GM12878 (cell line): ENCODE measurements around the gene BAX. TPM values are rescaled to one million over a fixed set of nuclear protein-coding genes. Genes with fewer than 3 reads are reported as not detected.

Source experiments
- ATAC-seq: fragments of 200-7000 bp; cut with Tn5 transposase; 3 replicates; pipeline ENCODE4 v1.9.1; 2020; ENCODE audit warnings: mild to moderate bottlenecking, moderate library complexity
- BruUV-seq: library from RNA; stranded (reverse); fragments of 400-500 nt; replicated peaks from 2 replicates; lab custom pipeline; 2021; lab: Mats Ljungman, UMichigan
- CTCF ChIA-PET: fragments of 300-600 bp; sonication (Branson Sonifier 250); formaldehyde crosslinking; extraction: SDS; loops from one replicate; lab custom pipeline; 2021; ENCODE audit warnings: inconsistent platforms; lab: Yijun Ruan, JAX
- POLR2A ChIA-PET: fragments of 350-600 bp; formaldehyde crosslinking; extraction: SDS; loops from one replicate; lab custom pipeline; 2021; ENCODE audit warnings: inconsistent platforms; lab: Charles Lee
- RAD21 ChIA-PET: fragments of 300-600 bp; sonication (Branson Sonifier 250); formaldehyde crosslinking; loops from one replicate; lab custom pipeline; 2023; ENCODE audit warnings: antibody characterized with exemption; ENCODE audit not compliant: unreplicated experiment; lab: Charles Lee
- SMC1A ChIA-PET: fragments of 300-600 bp; sonication (Branson Sonifier 250); formaldehyde crosslinking; loops from one replicate; lab custom pipeline; 2023; ENCODE audit not compliant: unreplicated experiment, uncharacterized antibody; lab: Charles Lee
- DNase-seq: peaks from one replicate; pipeline ENCODE4 v3.0.0-alpha.2; 2011; ENCODE audit warnings: low read depth, low spot score
- FAIRE-seq: peaks from 3 replicates; lab custom pipeline; 2011; peaks lifted over from hg19 to GRCh38; lab: Jason Lieb, UNC
- H2AFZ ChIP-seq: 2 replicates; pipeline ENCODE4 v1.6.0; 2011; ENCODE audit warnings: low read depth, low read length, control low read depth; ENCODE audit not compliant: control insufficient read depth
- H3K27ac ChIP-seq: 2 replicates; pipeline ENCODE4 v1.5.1; 2011; ENCODE audit warnings: control low read depth; ENCODE audit not compliant: control insufficient read depth, insufficient read depth
- H3K27me3 ChIP-seq, 2 experiments: replicated peaks in 1 of 2; 2 replicates each; pipeline versions ENCODE4 v1.6.0 to v1.6.1; 2011; ENCODE audit warnings: low read length in 1 of 2; ENCODE audit not compliant: control insufficient read depth in 2 of 2, insufficient read depth in 2 of 2
- H3K36me3 ChIP-seq, 2 experiments: 2 replicates each; pipeline ENCODE4 v1.5.1; 2011; ENCODE audit warnings: low read length in 1 of 2; ENCODE audit not compliant: control insufficient read depth in 2 of 2, insufficient read depth in 2 of 2
- H3K4me1 ChIP-seq: 2 replicates; pipeline ENCODE4 v1.6.1; 2011; ENCODE audit warnings: mild to moderate bottlenecking, low read length, moderate library complexity, mixed read lengths; ENCODE audit not compliant: control insufficient read depth, insufficient read depth
- H3K4me2 ChIP-seq: 2 replicates; pipeline ENCODE4 v1.6.0; 2011; ENCODE audit warnings: control low read depth; ENCODE audit not compliant: control insufficient read depth, insufficient read depth
- H3K4me3 ChIP-seq: fragments of 200-600 bp; sonication (generic); 2 replicates; pipeline ENCODE4 v1.5.1; 2016
- H3K79me2 ChIP-seq: 2 replicates; pipeline ENCODE4 v1.6.0; 2011; ENCODE audit warnings: low read length; ENCODE audit not compliant: control insufficient read depth, insufficient read depth
- H3K9ac ChIP-seq: 2 replicates; pipeline ENCODE4 v1.8.0; 2011; ENCODE audit warnings: low read length, control low read depth, mixed read lengths; ENCODE audit not compliant: control insufficient read depth, insufficient read depth
- H3K9me3 ChIP-seq: replicated peaks from 3 replicates; pipeline ENCODE4 v1.5.1; 2011; ENCODE audit warnings: mild to moderate bottlenecking, low read length; ENCODE audit not compliant: control insufficient read depth, insufficient read depth
- H4K20me1 ChIP-seq: 2 replicates; pipeline ENCODE4 v1.6.0; 2011; ENCODE audit not compliant: control insufficient read depth, insufficient read depth
- ATF3 ChIP-seq: IDR thresholded peaks from 2 replicates; pipeline ENCODE4 v1.6.1; 2011; ENCODE audit warnings: low read depth, mild to moderate bottlenecking, low read length, moderate library complexity, borderline replicate concordance; ENCODE audit errors: extremely low read depth
- BMI1 ChIP-seq: fragments of 450-650 bp; IDR thresholded peaks from 2 replicates; pipeline ENCODE4 v1.6.1; 2016; ENCODE audit warnings: mild to moderate bottlenecking, moderate library complexity, borderline replicate concordance
- FOXK2 ChIP-seq: fragments of 450-650 bp; IDR thresholded peaks from 2 replicates; pipeline ENCODE4 v1.6.1; 2017; ENCODE audit warnings: mild to moderate bottlenecking, moderate library complexity
- HDGF ChIP-seq: fragments of 450-650 bp; IDR thresholded peaks from 2 replicates; pipeline ENCODE4 v1.6.1; 2016; ENCODE audit warnings: antibody characterized with exemption
- IRF4 ChIP-seq: IDR thresholded peaks from 2 replicates; pipeline ENCODE4 v1.6.1; 2011; ENCODE audit warnings: low read depth, low read length
- MAX ChIP-seq: IDR thresholded peaks from 2 replicates; pipeline ENCODE4 v1.6.1; 2012; ENCODE audit warnings: low read depth, low read length, improper control_type of control experiment
- NKRF ChIP-seq: fragments of 450-650 bp; conservative IDR thresholded peaks from 2 replicates; pipeline ENCODE4 v1.6.1; 2017; ENCODE audit warnings: mild to moderate bottlenecking, moderate library complexity
- PKNOX1 ChIP-seq: fragments of 450-650 bp; IDR thresholded peaks from 2 replicates; pipeline ENCODE4 v1.6.1; 2016; ENCODE audit warnings: mild to moderate bottlenecking
- PRDM15 ChIP-seq: fragments of 450-650 bp; formaldehyde crosslinking; IDR thresholded peaks from 2 replicates; pipeline ENCODE4 v1.4.0; 2020; ENCODE audit warnings: mild to moderate bottlenecking, moderate library complexity
- RAD21 ChIP-seq: IDR thresholded peaks from 2 replicates; pipeline ENCODE4 v1.6.1; 2011; ENCODE audit warnings: mild to moderate bottlenecking, low read depth, low read length, moderate library complexity; ENCODE audit not compliant: insufficient read depth
- SKIL ChIP-seq: fragments of 450-650 bp; IDR thresholded peaks from 2 replicates; pipeline ENCODE4 v1.6.1; 2017; ENCODE audit warnings: mild to moderate bottlenecking, low read depth, inconsistent platforms; ENCODE audit not compliant: poor library complexity, severe bottlenecking
- SMC3 ChIP-seq: IDR thresholded peaks from 2 replicates; pipeline ENCODE4 v1.6.1; 2011; ENCODE audit warnings: low read length, improper control_type of control experiment, borderline replicate concordance
- STAT1 ChIP-seq: fragments of 450-650 bp; conservative IDR thresholded peaks from 2 replicates; pipeline ENCODE4 v1.6.1; 2014; ENCODE audit warnings: antibody characterized with exemption, mild to moderate bottlenecking
- TCF3 ChIP-seq: IDR thresholded peaks from 2 replicates; pipeline ENCODE4 v1.6.1; 2012; ENCODE audit warnings: low read depth, mild to moderate bottlenecking, low read length, borderline replicate concordance; ENCODE audit not compliant: insufficient read depth
- ZNF274 ChIP-seq: IDR thresholded peaks from one replicate; pipeline ENCODE4 v1.8.0; 2011; ENCODE audit not compliant: insufficient read length, insufficient read depth
- WGBS: methylation state at CpG from one replicate; pipeline ENCODE4 v1.1.6; 2016; ENCODE audit warnings: low lambda C conversion rate; ENCODE audit not compliant: insufficient replicate concordance, insufficient coverage; ENCODE audit errors: missing lambda C conversion rate; 5-methylcytosine and 5-hydroxymethylcytosine counted together
- in situ Hi-C: fragments of 300-500 bp; cut with MboI; formaldehyde crosslinking; loops from 9 replicates; pipeline ENCODE4 v1.14.3; 2018; ENCODE audit warnings: mixed read lengths
- intact Hi-C: fragments of 100-400 bp; cut with micrococcal nuclease; formaldehyde crosslinking; loops from one replicate; pipeline ENCODE4 v1.14.2; 2022; ENCODE audit not compliant: unreplicated experiment
- polyA plus RNA-seq, 11 experiments: library from polyadenylated mRNA; depleted of rRNA in 4 of 11; unstranded in 6 of 11; stranded (reverse) in 5 of 11; fragments of >200 nt; fragmentation: Nextera tagmentation in 4 of 11; fragmentation: Illumina TruSeq in 1 of 11; extraction: Ambion mirVana in 4 of 11; extraction: Trizol in 1 of 11; gene quantifications; 1 replicate in 1 of 11; 2 replicates in 10 of 11; pipeline versions ENCODE4 v1.2.1 to v1.2.3, GENCODE V29; 2011 to 2016; ENCODE audit warnings: inconsistent platforms in 2 of 11, missing spikeins in 2 of 11, low read depth in 1 of 11
- total RNA-seq, 4 experiments: library from RNA; depleted of rRNA in 3 of 4; stranded (reverse); fragments of >200 nt in 3 of 4; fragmentation: Illumina TruSeq in 1 of 4; extraction: Trizol in 1 of 4; gene quantifications; 2 replicates each; pipeline versions ENCODE4 v1.2.1 to v1.2.3, GENCODE V29; 2013 to 2021

The BAX gene
- total and polyA plus RNA-seq, 10 of the 15 experiments (the other 5 are each of a cell fraction or from before 2014, with no cell fraction given) = 7.2 to 221 (median 137) TPM

GRCh38 chr19:49009828-49010227, 55.2 kb downstream of the BAX start:
- ChIA-PET CTCF (interaction anchor here (0.6 to 3.2 kb wide), 2 partner anchors 11 to 316 kb away, joined by 3 to 16 read pairs; no protein-coding TSS in a partner anchor), RAD21 (no interaction called here), POLR2A (no interaction called here), SMC1A (no interaction called here)
- no peak overlapping the region for H3K9ac ChIP-seq
- in situ Hi-C loops (no loop called here), intact Hi-C loops (no loop called here)
- H3K27me3 ChIP-seq = no peaks in the 10 kb centered on the region
- FAIRE-seq (no peak), ATAC-seq (no peak), DNase-seq (no peak)
- H3K4me2 ChIP-seq = no peak overlapping the region
- H3K4me3 ChIP-seq = no peak overlapping the region
- 96% methylated on average over 18 of the region's 18 CpGs for WGBS
- no peaks in the 10 kb centered on the region for H3K4me1 ChIP-seq
- no peak overlapping the region for H3K27ac ChIP-seq
- H3K36me3 ChIP-seq = peaks cover 17 to 24% of the 10 kb centered on the region in 2 experiments
- H2AFZ ChIP-seq = no peak overlapping the region
- no peaks in the 10 kb centered on the region for H3K79me2 ChIP-seq
- H3K9me3 ChIP-seq = no peaks in the 10 kb centered on the region
- H4K20me1 ChIP-seq = no peaks in the 10 kb centered on the region
- BruUV-seq = no TSS peak
- TF ChIP-seq SKIL (no peak), PRDM15 (CRISPR knock-in tag) (no peak), STAT1 (no peak), PKNOX1 (no peak), NKRF (no peak), ZNF274 (no peak), RAD21 (no peak), HDGF (no peak), FOXK2 (no peak), TCF3 (no peak), MAX (no peak), SMC3 (no peak), IRF4 (no peak), ATF3 (no peak), BMI1 (no peak)
